ENCODE data around the gene TNFRSF19. TPM values are rescaled to one million over a fixed set of nuclear protein-coding genes. Genes with fewer than 3 reads are reported as not detected.
A peak's percentile ranks its signal among the peaks of the same experiment; 100 is the strongest.

TNFRSF19 gene
- total and polyA plus RNA-seq, 2 of the 4 experiments (the other 2 are of a cell fraction), result 18.6 to 26.3 TPM

DNA sequence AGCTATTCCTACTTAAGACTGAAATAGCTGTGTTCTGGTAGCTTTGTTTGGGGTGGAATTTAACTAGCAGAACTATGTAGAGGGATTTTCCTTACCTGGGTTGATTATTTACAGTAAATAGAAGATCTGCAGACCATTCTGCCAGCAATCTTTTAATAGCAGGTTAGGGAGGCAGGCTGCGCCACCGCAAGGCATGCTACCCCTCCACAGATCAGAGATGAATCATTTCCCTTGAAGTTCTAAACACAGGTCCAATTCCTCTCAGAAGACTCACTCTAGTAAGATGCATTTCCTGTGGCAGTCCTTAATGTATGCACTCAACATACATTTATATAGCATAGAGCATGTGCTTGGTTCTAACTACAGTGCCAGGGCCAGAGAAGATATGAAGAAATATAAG, 109.0 kb downstream of the TNFRSF19 start:
- intact Hi-C loops (cut with micrococcal nuclease) (loop anchor here (5.0 kb wide), 2 partner anchors 73 to 188 kb away; no protein-coding TSS in a partner anchor), in situ Hi-C loops (cut with MboI; ENCODE audit: low sequenced_read_pairs) (no loop called here), dilution Hi-C loops (cut with HindIII; ENCODE audit: low sequenced_read_pairs, unreplicated experiment) (no loop called here)
- Histone ChIP-seq H3K9ac (ENCODE audit: low read depth, low read length) (no peak overlapping the region), H3K9me3 (ENCODE audit: control insufficient read depth, insufficient read depth, low read length) (no peaks in the 10 kb centered on the region), H3K56ac (ENCODE audit: extremely low read depth, insufficient read depth, low read length) (peak overlapping the region; percentile 40; the same call in 1 of the 2 replicates), H3K27me3 (ENCODE audit: control insufficient read depth, insufficient read depth, low read length) (no peaks in the 10 kb centered on the region), H4K8ac (ENCODE audit: low read depth in 2 of 2, low read length in 2 of 2) (peak overlapping the region; percentile 62 to 83), H3K4me3 (ENCODE audit: insufficient read depth, low read depth, low read length) (no peak overlapping the region), H3K4ac (ENCODE audit: low read depth, low read length) (peak overlapping the region; percentile 86), H3K14ac (replicated peaks; ENCODE audit: low read depth, low read length) (peak overlapping the region; percentile 88), H3K9me1 (ENCODE audit: insufficient read depth, low read length) (peaks cover 11% of the 10 kb centered on the region), H2BK120ac (ENCODE audit: low read depth, low read length) (peak overlapping the region; percentile 92), H4K20me1 (ENCODE audit: insufficient read depth, low read length) (no peaks in the 10 kb centered on the region), H2AK9ac (replicated peaks; ENCODE audit: low read depth, low read length, poor library complexity) (no peak overlapping the region), H2BK15ac (ENCODE audit: low read depth, low read length) (peak overlapping the region; percentile 98; the same call in 2 of the 3 replicates), H3K79me1 (ENCODE audit: low read depth in 1 of 2, low read length in 2 of 2) (peaks cover 0 to 18% of the 10 kb centered on the region in 2 experiments; a peak in 2 of 4 replicates), H3K27ac (ENCODE audit: insufficient read depth, low read length) (peak overlapping the region; percentile 96), H3K36me3 (ENCODE audit: control insufficient read depth, insufficient read depth, low read length) (peaks cover 12% of the 10 kb centered on the region; the same call in 1 of the 2 replicates), H4K91ac (ENCODE audit: insufficient read depth, low read depth, low read length) (peak overlapping the region; percentile 90), H3K4me1 (ENCODE audit: control insufficient read depth, insufficient read depth, low read length) (peaks cover 41% of the 10 kb centered on the region), H3K23ac (ENCODE audit: low read depth, low read length) (peak overlapping the region; percentile 72), H2AFZ (replicated peaks; ENCODE audit: low read length, poor library complexity) (no peak overlapping the region), H2AK5ac (ENCODE audit: low read depth, low read length) (peak overlapping the region; percentile 80), H3K18ac (ENCODE audit: low read depth, low read length) (peak overlapping the region; percentile 93), H2BK20ac (ENCODE audit: low read depth, low read length) (peak overlapping the region; percentile 82), H2BK5ac (ENCODE audit: low read depth, low read length, poor library complexity, severe bottlenecking) (peak overlapping the region; percentile 84), H4K5ac (ENCODE audit: low read depth, low read length) (peak overlapping the region; percentile 73), H3K4me2 (ENCODE audit: low read depth, low read length) (no peak overlapping the region; the same call in 1 of the 2 replicates)
- ChIA-PET CTCF (interaction anchor here (1.9 kb wide), 1 partner anchor 110 kb away, joined by 4 read pairs; no protein-coding TSS in a partner anchor), POLR2A (ENCODE audit: unreplicated experiment) (interaction anchor here (0.5 kb wide), 1 partner anchor 168 kb away, joined by 4 read pairs; no protein-coding TSS in a partner anchor)
- peak; percentile 90 for DNase-seq
- peak; percentile 50 for ATAC-seq (ENCODE audit: low read depth)
- 20% methylated on average over 1 of the region's 2 CpGs; no CpG with 5 or more reads in 1 of the 2 experiments for WGBS, 2 experiments (ENCODE audit: extremely low coverage in 2 of 2, insufficient read length in 1 of 2)
- no TSS peak for BruUV-seq (replicated peaks)
- TF ChIP-seq, protein P1, sequence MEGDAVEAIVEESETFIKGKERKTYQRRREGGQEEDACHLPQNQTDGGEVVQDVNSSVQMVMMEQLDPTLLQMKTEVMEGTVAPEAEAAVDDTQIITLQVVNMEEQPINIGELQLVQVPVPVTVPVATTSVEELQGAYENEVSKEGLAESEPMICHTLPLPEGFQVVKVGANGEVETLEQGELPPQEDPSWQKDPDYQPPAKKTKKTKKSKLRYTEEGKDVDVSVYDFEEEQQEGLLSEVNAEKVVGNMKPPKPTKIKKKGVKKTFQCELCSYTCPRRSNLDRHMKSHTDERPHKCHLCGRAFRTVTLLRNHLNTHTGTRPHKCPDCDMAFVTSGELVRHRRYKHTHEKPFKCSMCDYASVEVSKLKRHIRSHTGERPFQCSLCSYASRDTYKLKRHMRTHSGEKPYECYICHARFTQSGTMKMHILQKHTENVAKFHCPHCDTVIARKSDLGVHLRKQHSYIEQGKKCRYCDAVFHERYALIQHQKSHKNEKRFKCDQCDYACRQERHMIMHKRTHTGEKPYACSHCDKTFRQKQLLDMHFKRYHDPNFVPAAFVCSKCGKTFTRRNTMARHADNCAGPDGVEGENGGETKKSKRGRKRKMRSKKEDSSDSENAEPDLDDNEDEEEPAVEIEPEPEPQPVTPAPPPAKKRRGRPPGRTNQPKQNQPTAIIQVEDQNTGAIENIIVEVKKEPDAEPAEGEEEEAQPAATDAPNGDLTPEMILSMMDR (conservative IDR thresholded peaks at IDR 0.05; ENCODE audit: low read depth, low read length), result no peak
- TF ChIP-seq MXI1 (IDR thresholded peaks at IDR 0.05; ENCODE audit: borderline replicate concordance, low read depth, low read length) (no peak), USF2 (IDR thresholded peaks at IDR 0.05; ENCODE audit: low read depth, low read length) (no peak), MAZ (IDR thresholded peaks at IDR 0.05; ENCODE audit: borderline replicate concordance, low read depth, low read length) (no peak; the same call in 1 of the 2 replicates), POLR2A (IDR thresholded peaks at IDR 0.05; ENCODE audit: low read depth, low read length) (no peak), CEBPB (IDR thresholded peaks at IDR 0.05; ENCODE audit: low read depth, low read length) (no peak), FOS (IDR thresholded peaks at IDR 0.05; ENCODE audit: low read depth, low read length) (peak; percentile 70; the same call in 1 of the 2 replicates)
- TF ChIP-seq, protein P2, sequence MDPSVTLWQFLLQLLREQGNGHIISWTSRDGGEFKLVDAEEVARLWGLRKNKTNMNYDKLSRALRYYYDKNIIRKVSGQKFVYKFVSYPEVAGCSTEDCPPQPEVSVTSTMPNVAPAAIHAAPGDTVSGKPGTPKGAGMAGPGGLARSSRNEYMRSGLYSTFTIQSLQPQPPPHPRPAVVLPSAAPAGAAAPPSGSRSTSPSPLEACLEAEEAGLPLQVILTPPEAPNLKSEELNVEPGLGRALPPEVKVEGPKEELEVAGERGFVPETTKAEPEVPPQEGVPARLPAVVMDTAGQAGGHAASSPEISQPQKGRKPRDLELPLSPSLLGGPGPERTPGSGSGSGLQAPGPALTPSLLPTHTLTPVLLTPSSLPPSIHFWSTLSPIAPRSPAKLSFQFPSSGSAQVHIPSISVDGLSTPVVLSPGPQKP (IDR thresholded peaks at IDR 0.05; ENCODE audit: borderline replicate concordance, low read depth, low read length), result no peak

All from IMR-90 (cell line).